HL-60 (cell line): ENCODE data around the gene IER2.

Experiments used
- GABPA ChIP-seq: IDR thresholded peaks from 2 replicates; pipeline ENCODE4 v1.6.1; 2012; ENCODE audit warnings: low read depth
- POLR2AphosphoS5 ChIP-seq: IDR thresholded peaks from 2 replicates; pipeline ENCODE4 v1.6.1; 2012; ENCODE audit warnings: low read depth
- SPI1 ChIP-seq: IDR thresholded peaks from 2 replicates; pipeline ENCODE4 v1.6.1; 2012; ENCODE audit warnings: low read depth, mild to moderate bottlenecking, borderline replicate concordance
- TF ChIP-seq, protein P1 (sequence below): IDR thresholded peaks from one replicate; pipeline ENCODE4 v1.5.1; 2011; ENCODE audit warnings: low read length, control low read depth, inconsistent platforms; ENCODE audit not compliant: insufficient read depth

- TF ChIP-seq, protein P1, sequence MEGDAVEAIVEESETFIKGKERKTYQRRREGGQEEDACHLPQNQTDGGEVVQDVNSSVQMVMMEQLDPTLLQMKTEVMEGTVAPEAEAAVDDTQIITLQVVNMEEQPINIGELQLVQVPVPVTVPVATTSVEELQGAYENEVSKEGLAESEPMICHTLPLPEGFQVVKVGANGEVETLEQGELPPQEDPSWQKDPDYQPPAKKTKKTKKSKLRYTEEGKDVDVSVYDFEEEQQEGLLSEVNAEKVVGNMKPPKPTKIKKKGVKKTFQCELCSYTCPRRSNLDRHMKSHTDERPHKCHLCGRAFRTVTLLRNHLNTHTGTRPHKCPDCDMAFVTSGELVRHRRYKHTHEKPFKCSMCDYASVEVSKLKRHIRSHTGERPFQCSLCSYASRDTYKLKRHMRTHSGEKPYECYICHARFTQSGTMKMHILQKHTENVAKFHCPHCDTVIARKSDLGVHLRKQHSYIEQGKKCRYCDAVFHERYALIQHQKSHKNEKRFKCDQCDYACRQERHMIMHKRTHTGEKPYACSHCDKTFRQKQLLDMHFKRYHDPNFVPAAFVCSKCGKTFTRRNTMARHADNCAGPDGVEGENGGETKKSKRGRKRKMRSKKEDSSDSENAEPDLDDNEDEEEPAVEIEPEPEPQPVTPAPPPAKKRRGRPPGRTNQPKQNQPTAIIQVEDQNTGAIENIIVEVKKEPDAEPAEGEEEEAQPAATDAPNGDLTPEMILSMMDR, result no peak
- TF ChIP-seq SPI1 (no peak), POLR2AphosphoS5 (no peak), GABPA (no peak)
These were observed 21.6 kb upstream of the IER2 start for GRCh38 chr19:13128583-13128982.
